Activated CD4-positive, alpha-beta memory T cell treated with anti-CD3 and anti-CD28 coated beads for 36 hours (primary cell): Measurements from ENCODE around the gene PLD5. TPM values are rescaled to one million over a fixed set of nuclear protein-coding genes. Genes with fewer than 3 reads are reported as not detected.

Experiments used
- CTCF ChIA-PET: fragments of 350-600 bp; sonication (Branson Sonifier 250); formaldehyde crosslinking; loops from one replicate; lab custom pipeline; 2021; ENCODE audit warnings: antibody characterized with exemption, inconsistent platforms; lab: Charles Lee
- POLR2A ChIA-PET: fragments of 350-600 bp; sonication (Branson Sonifier 250); formaldehyde crosslinking; loops from one replicate; lab custom pipeline; 2021; ENCODE audit warnings: antibody characterized with exemption; lab: Charles Lee
- DNase-seq: peaks from one replicate; pipeline ENCODE4 v3.0.0-alpha.2; 2020
- H3K27ac Mint-ChIP-seq: one replicate; pipeline ENCODE4 v1.8.0; 2021; ENCODE audit warnings: mixed read lengths
- H3K27me3 Mint-ChIP-seq: one replicate; pipeline ENCODE4 v1.8.0; 2021; ENCODE audit warnings: mixed read lengths
- H3K36me3 Mint-ChIP-seq: one replicate; pipeline ENCODE4 v1.8.0; 2021; ENCODE audit warnings: mixed read lengths
- H3K4me1 Mint-ChIP-seq: one replicate; pipeline ENCODE4 v1.8.0; 2021; ENCODE audit warnings: low read depth, mixed read lengths
- H3K4me3 Mint-ChIP-seq: one replicate; pipeline ENCODE4 v1.8.0; 2021; ENCODE audit warnings: mild to moderate bottlenecking, mixed read lengths
- H3K9me3 Mint-ChIP-seq: one replicate; pipeline ENCODE4 v1.8.0; 2021; ENCODE audit warnings: mixed read lengths
- intact Hi-C: fragments of 100-400 bp; cut with micrococcal nuclease; formaldehyde crosslinking; loops from one replicate; pipeline ENCODE4 v1.15.1; 2023
- total RNA-seq, 2 experiments: library from RNA; stranded (reverse); gene quantifications; one replicate each; pipeline ENCODE4 v1.2.3, GENCODE V29; 2021

PLD5 gene
- total RNA-seq, 2 experiments from 2014 or later: not detected

GRCh38 chr1:242056988-242057744 lies 467.3 kb downstream of the PLD5 start:
- no peak overlapping the region for H3K4me3 Mint-ChIP-seq
- no peak for DNase-seq
- no peaks in the 10 kb centered on the region for H3K4me1 Mint-ChIP-seq
- CTCF ChIA-PET: interaction anchor here (1.0 kb wide), 1 partner anchor 13 kb away, joined by 4 read pairs; no protein-coding TSS in a partner anchor
- H3K27me3 Mint-ChIP-seq: no peaks in the 10 kb centered on the region
- intact Hi-C loops: no loop called here
- H3K9me3 Mint-ChIP-seq: no peaks in the 10 kb centered on the region
- POLR2A ChIA-PET: no interaction called here
- H3K27ac Mint-ChIP-seq: no peak overlapping the region
- H3K36me3 Mint-ChIP-seq: no peaks in the 10 kb centered on the region

DNA sequence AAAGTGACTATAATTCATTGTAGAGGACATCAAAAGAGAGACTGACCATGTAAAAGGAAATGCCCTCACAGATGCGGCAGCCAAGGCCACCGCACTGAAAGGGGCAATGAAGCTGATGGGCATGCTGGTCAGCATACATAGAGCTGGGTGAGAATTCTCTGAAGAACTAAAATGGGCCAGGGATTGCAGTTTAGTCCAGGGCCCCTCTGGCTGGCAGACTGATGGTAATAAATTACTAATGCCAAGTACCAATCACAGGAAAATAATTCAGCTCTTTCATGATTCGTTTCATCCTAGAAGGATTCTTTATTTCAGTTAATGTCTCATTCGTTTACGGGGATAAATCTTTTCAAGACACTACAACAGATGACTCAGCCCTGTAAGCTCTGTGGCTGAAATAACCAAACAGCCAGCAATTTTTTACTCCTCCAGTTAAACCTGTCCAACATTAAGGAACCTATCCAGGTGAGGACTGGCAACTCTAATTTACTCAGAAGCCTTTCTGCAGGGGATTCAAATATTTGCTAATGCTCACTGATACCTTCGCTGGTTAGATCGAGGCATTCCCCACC lies 468.7 kb downstream of the PLD5 start:
- H3K4me3 Mint-ChIP-seq: no peak overlapping the region
- H3K27me3 Mint-ChIP-seq: no peaks in the 10 kb centered on the region
- H3K9me3 Mint-ChIP-seq: no peaks in the 10 kb centered on the region

GRCh38 chr1:242043165-242043564 lies 481.3 kb downstream of the PLD5 start:
- H3K36me3 Mint-ChIP-seq: no peaks in the 10 kb centered on the region
- peaks cover 2% of the 10 kb centered on the region for H3K27me3 Mint-ChIP-seq
- no peak overlapping the region for H3K4me3 Mint-ChIP-seq
- H3K9me3 Mint-ChIP-seq: peaks cover 4% of the 10 kb centered on the region
- POLR2A ChIA-PET: no interaction called here
- H3K4me1 Mint-ChIP-seq: no peaks in the 10 kb centered on the region
- CTCF ChIA-PET: no interaction called here
- no peak overlapping the region for H3K27ac Mint-ChIP-seq
- intact Hi-C loops: no loop called here
- DNase-seq: no peak

More for the DNA sequence above, 468.7 kb downstream of the PLD5 start:
- ChIA-PET CTCF (interaction anchor here (1.0 kb wide), 1 partner anchor 11 kb away, joined by 4 read pairs; no protein-coding TSS in a partner anchor), POLR2A (no interaction called here)
- no peak for DNase-seq
- intact Hi-C loops: no loop called here
- no peaks in the 10 kb centered on the region for H3K36me3 Mint-ChIP-seq
- H3K27ac Mint-ChIP-seq: no peak overlapping the region
- no peaks in the 10 kb centered on the region for H3K4me1 Mint-ChIP-seq

- Mint-ChIP-seq H3K9me3 (no peaks in the 10 kb centered on the region), H3K27ac (no peak overlapping the region), H3K4me1 (no peaks in the 10 kb centered on the region), H3K36me3 (no peaks in the 10 kb centered on the region), H3K27me3 (peaks cover 6% of the 10 kb centered on the region), H3K4me3 (no peak overlapping the region)
- DNase-seq: no peak
- POLR2A ChIA-PET: no interaction called here
- CTCF ChIA-PET: no interaction called here
- intact Hi-C loops: no loop called here
Observed at GRCh38 chr1:242034392-242034791, 490.1 kb downstream of the PLD5 start.

DNA sequence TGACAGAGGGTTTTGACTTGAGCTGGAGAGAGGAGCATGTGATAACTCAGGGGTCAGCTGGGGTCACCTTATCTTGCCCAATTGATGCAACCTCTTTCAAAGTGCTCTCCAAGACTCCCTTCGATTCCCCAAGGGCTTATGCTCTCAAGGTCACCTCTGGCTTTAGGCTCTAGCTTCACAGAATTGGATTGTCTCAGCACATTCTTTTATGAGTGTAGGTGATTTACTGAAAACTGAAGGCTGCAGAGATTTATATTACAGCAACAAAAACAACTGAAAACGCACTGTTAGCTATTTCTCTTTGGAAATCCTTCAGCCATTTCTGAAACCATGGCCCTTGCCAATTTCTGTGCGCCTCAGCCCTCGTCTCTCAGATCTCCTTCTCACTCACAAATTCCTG lies 491.1 kb downstream of the PLD5 start:
- Mint-ChIP-seq H3K9me3 (no peaks in the 10 kb centered on the region), H3K27me3 (peaks cover 8% of the 10 kb centered on the region), H3K36me3 (no peaks in the 10 kb centered on the region), H3K27ac (no peak overlapping the region), H3K4me1 (no peaks in the 10 kb centered on the region), H3K4me3 (no peak overlapping the region)
- intact Hi-C loops: no loop called here
- CTCF ChIA-PET: no interaction called here
- no peak for DNase-seq
- POLR2A ChIA-PET: no interaction called here
